IMR-90 (cell line): ENCODE measurements around the gene TJP3. TPM values are rescaled to one million over a fixed set of nuclear protein-coding genes. Genes with fewer than 3 reads are reported as not detected.
A peak's percentile ranks its signal among the peaks of the same experiment; 100 is the strongest.

Experiments
- ATAC-seq: fragments of 200-7000 bp; cut with Tn5 transposase; 2 replicates; pipeline ENCODE4 v1.9.1; 2020; ENCODE audit warnings: low read depth, mild to moderate bottlenecking, moderate library complexity
- BruUV-seq: library from RNA; stranded (reverse); fragments of 400-500 nt; replicated peaks from 2 replicates; lab custom pipeline; 2021; lab: Mats Ljungman, UMichigan
- CTCF ChIA-PET: fragments of 300-600 bp; formaldehyde crosslinking; extraction: SDS; loops from one replicate; lab custom pipeline; 2021; ENCODE audit warnings: antibody characterized with exemption; lab: Yijun Ruan, JAX
- POLR2A ChIA-PET: fragments of 300-600 bp; sonication (Branson Sonifier 250); formaldehyde crosslinking; loops from one replicate; lab custom pipeline; 2022; ENCODE audit warnings: antibody characterized with exemption; ENCODE audit not compliant: unreplicated experiment; lab: Charles Lee
- DNase-seq: peaks from one replicate; pipeline ENCODE4 v3.0.0; 2013
- H2AFZ ChIP-seq: replicated peaks from 2 replicates; pipeline ENCODE3; 2013; ENCODE audit warnings: low read length, mild to moderate bottlenecking; ENCODE audit not compliant: poor library complexity
- H2AK5ac ChIP-seq: 2 replicates; pipeline ENCODE4 v1.6.1; 2013; ENCODE audit warnings: low read depth, low read length, inconsistent platforms
- H2AK9ac ChIP-seq: replicated peaks from 2 replicates; pipeline ENCODE3; 2013; ENCODE audit warnings: mild to moderate bottlenecking, low read depth, low read length, moderate library complexity; ENCODE audit not compliant: poor library complexity
- H2BK120ac ChIP-seq: 2 replicates; pipeline ENCODE4 v1.6.1; 2013; ENCODE audit warnings: low read depth, low read length, inconsistent platforms
- H2BK15ac ChIP-seq: 3 replicates; pipeline ENCODE4 v1.6.1; 2013; ENCODE audit warnings: low read depth, low read length, inconsistent platforms
- H2BK20ac ChIP-seq: 2 replicates; pipeline ENCODE4 v1.6.1; 2013; ENCODE audit warnings: low read depth, mild to moderate bottlenecking, inconsistent platforms, low read length, moderate library complexity
- H2BK5ac ChIP-seq: 2 replicates; pipeline ENCODE4 v1.6.1; 2013; ENCODE audit warnings: mild to moderate bottlenecking, low read depth, low read length, inconsistent platforms; ENCODE audit not compliant: poor library complexity, severe bottlenecking
- H3K14ac ChIP-seq: replicated peaks from 2 replicates; pipeline ENCODE4 v1.6.1; 2013; ENCODE audit warnings: low read depth, low read length, inconsistent platforms
- H3K18ac ChIP-seq: 2 replicates; pipeline ENCODE4 v1.6.1; 2013; ENCODE audit warnings: low read depth, low read length, control low read depth
- H3K23ac ChIP-seq: 2 replicates; pipeline ENCODE4 v1.6.1; 2013; ENCODE audit warnings: low read depth, low read length, inconsistent platforms
- H3K27ac ChIP-seq: 2 replicates; pipeline ENCODE4 v1.5.1; 2013; ENCODE audit warnings: mild to moderate bottlenecking, control low read depth, low read length; ENCODE audit not compliant: insufficient read depth
- H3K27me3 ChIP-seq: 2 replicates; pipeline ENCODE4 v1.6.1; 2013; ENCODE audit warnings: low read length; ENCODE audit not compliant: control insufficient read depth, insufficient read depth
- H3K36me3 ChIP-seq: 2 replicates; pipeline ENCODE4 v1.6.1; 2013; ENCODE audit warnings: low read length, mixed read lengths; ENCODE audit not compliant: control insufficient read depth, insufficient read depth
- H3K4ac ChIP-seq: 2 replicates; pipeline ENCODE4 v1.6.1; 2013; ENCODE audit warnings: low read depth, low read length, inconsistent platforms
- H3K4me1 ChIP-seq: 2 replicates; pipeline ENCODE4 v1.6.1; 2013; ENCODE audit warnings: low read length, mixed read lengths; ENCODE audit not compliant: control insufficient read depth, insufficient read depth
- H3K4me2 ChIP-seq: 2 replicates; pipeline ENCODE4 v1.6.1; 2013; ENCODE audit warnings: low read depth, mild to moderate bottlenecking, control low read depth, low read length, moderate library complexity
- H3K4me3 ChIP-seq: 2 replicates; pipeline ENCODE4 v1.5.1; 2013; ENCODE audit warnings: low read depth, mild to moderate bottlenecking, control low read depth, low read length, moderate library complexity; ENCODE audit not compliant: insufficient read depth
- H3K56ac ChIP-seq: 2 replicates; pipeline ENCODE4 v1.6.1; 2013; ENCODE audit warnings: low read length, inconsistent platforms; ENCODE audit not compliant: insufficient read depth; ENCODE audit errors: extremely low read depth
- H3K79me1 ChIP-seq, 2 experiments: 2 replicates each; pipeline ENCODE4 v1.6.1; 2013; ENCODE audit warnings: low read length in 2 of 2, inconsistent platforms in 1 of 2, low read depth in 1 of 2
- H3K9ac ChIP-seq: 2 replicates; pipeline ENCODE4 v1.6.1; 2013; ENCODE audit warnings: low read depth, low read length, control low read depth
- H3K9me1 ChIP-seq: 2 replicates; pipeline ENCODE4 v1.6.1; 2013; ENCODE audit warnings: low read length, inconsistent platforms; ENCODE audit not compliant: insufficient read depth
- H3K9me3 ChIP-seq: 2 replicates; pipeline ENCODE4 v1.6.1; 2013; ENCODE audit warnings: low read length; ENCODE audit not compliant: control insufficient read depth, insufficient read depth
- H4K20me1 ChIP-seq: 2 replicates; pipeline ENCODE4 v1.6.1; 2013; ENCODE audit warnings: low read length, inconsistent platforms; ENCODE audit not compliant: insufficient read depth
- H4K5ac ChIP-seq: 2 replicates; pipeline ENCODE4 v1.6.1; 2013; ENCODE audit warnings: mild to moderate bottlenecking, low read depth, low read length, control low read depth
- H4K8ac ChIP-seq, 2 experiments: 2 replicates each; pipeline ENCODE4 v1.6.1; 2013; ENCODE audit warnings: low read depth in 2 of 2, low read length in 2 of 2, control low read depth in 1 of 2, inconsistent platforms in 1 of 2
- H4K91ac ChIP-seq: 2 replicates; pipeline ENCODE4 v1.6.1; 2013; ENCODE audit warnings: low read depth, low read length, inconsistent platforms; ENCODE audit not compliant: insufficient read depth
- BHLHE40 ChIP-seq: fragments of 150-350 bp; IDR thresholded peaks from 2 replicates; pipeline ENCODE4 v1.6.1; 2016; ENCODE audit warnings: mild to moderate bottlenecking, low read depth, low read length
- CEBPB ChIP-seq: IDR thresholded peaks from 2 replicates; pipeline ENCODE4 v1.6.1; 2012; ENCODE audit warnings: low read depth, low read length, improper control_type of control experiment
- MAFK ChIP-seq: IDR thresholded peaks from 2 replicates; pipeline ENCODE4 v1.6.1; 2012; ENCODE audit warnings: low read depth, low read length, improper control_type of control experiment
- MAZ ChIP-seq: IDR thresholded peaks from 2 replicates; pipeline ENCODE4 v1.6.1; 2012; ENCODE audit warnings: low read depth, mild to moderate bottlenecking, low read length, improper control_type of control experiment, moderate library complexity, borderline replicate concordance
- POLR2A ChIP-seq: IDR thresholded peaks from 2 replicates; pipeline ENCODE4 v1.6.1; 2012; ENCODE audit warnings: mild to moderate bottlenecking, low read depth, low read length
- RCOR1 ChIP-seq: IDR thresholded peaks from 2 replicates; pipeline ENCODE4 v1.6.1; 2012; ENCODE audit warnings: mild to moderate bottlenecking, low read length, improper control_type of control experiment; ENCODE audit not compliant: insufficient replicate concordance
- RFX5 ChIP-seq: IDR thresholded peaks from 2 replicates; pipeline ENCODE4 v1.8.0; 2012; ENCODE audit warnings: low read depth, mild to moderate bottlenecking, low read length, moderate library complexity
- WGBS, 2 experiments: methylation state at CpG; one replicate each; pipeline versions ENCODE4 v1.1.5 to v1.1.7; 2013; ENCODE audit warnings: missing lambda C conversion rate in 2 of 2; ENCODE audit not compliant: insufficient read length in 1 of 2; ENCODE audit errors: extremely low coverage in 2 of 2; 5-methylcytosine and 5-hydroxymethylcytosine counted together
- dilution Hi-C: fragments of 300-500 bp; cut with HindIII; formaldehyde crosslinking; loops from one replicate; pipeline ENCODE4 v1.14.3; 2018; ENCODE audit warnings: low sequenced_read_pairs; ENCODE audit not compliant: unreplicated experiment
- in situ Hi-C: fragments of 300-500 bp; cut with MboI; formaldehyde crosslinking; loops from 3 replicates; pipeline ENCODE4 v1.14.3; 2019; ENCODE audit warnings: low sequenced_read_pairs, inconsistent platforms, mixed read lengths
- intact Hi-C: fragments of 100-400 bp; cut with micrococcal nuclease; formaldehyde crosslinking; loops from 2 replicates; pipeline ENCODE4 v1.10.0; 2022
- polyA plus RNA-seq, 3 experiments: library from polyadenylated mRNA; depleted of rRNA; stranded (reverse); fragments of >200 nt; gene quantifications; 2 replicates each; pipeline ENCODE4 v1.2.3, GENCODE V29; 2012; ENCODE audit warnings: low replicate concordance in 1 of 3
- total RNA-seq: library from RNA; depleted of rRNA; stranded (reverse); fragments of >200 nt; gene quantifications from 2 replicates; pipeline ENCODE4 v1.2.3, GENCODE V29; 2012

The TJP3 gene
- total and polyA plus RNA-seq, 2 of the 4 experiments (the other 2 are of a cell fraction), result not detected

GRCh38 chr19:3699741-3700241 lies 8.4 kb upstream of the TJP3 start:
- Histone ChIP-seq H4K5ac (peak overlapping the region; percentile 27; the same call in 1 of the 2 replicates), H3K14ac (peak overlapping the region; percentile 48), H2AK9ac (peak overlapping the region; percentile 99), H2BK20ac (no peak overlapping the region), H4K20me1 (peaks cover 50% of the 10 kb centered on the region), H4K91ac (peak overlapping the region; percentile 39; the same call in 1 of the 2 replicates), H3K9me1 (0 out of 2 replicates have a peak, but pooled peaks cover 9% of the 10 kb centered on the region), H3K9me3 (no peaks in the 10 kb centered on the region), H3K9ac (peak overlapping the region; percentile 88), H2BK120ac (no peak overlapping the region), H2AK5ac (peak overlapping the region; percentile 36; the same call in 1 of the 2 replicates), H3K4ac (peak overlapping the region; percentile 72), H3K4me2 (peak overlapping the region; percentile 98), H3K56ac (0 out of 2 replicates have a peak overlapping the region, but pooled peaks have one; percentile 35), H3K27ac (peak overlapping the region; percentile 77), H2AFZ (peak overlapping the region; percentile 78), H3K4me1 (peaks cover 8% of the 10 kb centered on the region; the same call in 1 of the 2 replicates), H2BK15ac (no peak overlapping the region), H3K18ac (peak overlapping the region; percentile 22; the same call in 1 of the 2 replicates), H3K27me3 (peaks cover 2% of the 10 kb centered on the region; the same call in 1 of the 2 replicates), H3K4me3 (peak overlapping the region; percentile 97), H3K79me1 (peaks cover 0 to 42% of the 10 kb centered on the region in 2 experiments; a peak in 3 of 4 replicates), H3K23ac (peak overlapping the region; percentile 26), H4K8ac (peak overlapping the region; percentile 0 to 5; a peak in 1 of 4 replicates), H3K36me3 (peaks cover 3% of the 10 kb centered on the region; the same call in 1 of the 2 replicates), H2BK5ac (peak overlapping the region; percentile 27)
- ATAC-seq (peak; percentile 15), DNase-seq (no peak)
- TF ChIP-seq MAZ (no peak), CEBPB (no peak), BHLHE40 (no peak), MAFK (no peak), RCOR1 (no peak), POLR2A (no peak), RFX5 (no peak)
- POLR2A ChIA-PET, result interaction anchor here (0.7 kb wide), 1 partner anchor 9 kb away, joined by 4 read pairs; no protein-coding TSS in a partner anchor
- BruUV-seq, result no TSS peak
- in situ Hi-C loops (loop anchor here (5.0 kb wide), 1 partner anchor 32 kb away; no protein-coding TSS in a partner anchor), intact Hi-C loops (loop anchor here (1.0 to 10.0 kb wide), 3 partner anchors 29 to 375 kb away; no protein-coding TSS in a partner anchor), dilution Hi-C loops (no loop called here)
- 1% methylated on average over 16 of the region's 43 CpGs; no CpG with 5 or more reads in 1 of the 2 experiments for WGBS, 2 experiments
- CTCF ChIA-PET, result interaction anchor here (0.6 to 1.6 kb wide), 2 partner anchors 11 to 14 kb away, joined by 3 to 5 read pairs; no protein-coding TSS in a partner anchor
